HFFc6 (cell line): ENCODE results near the gene N4BP2L2. TPM values are rescaled to one million over a fixed set of nuclear protein-coding genes. Genes with fewer than 3 reads are reported as not detected.
A peak's percentile ranks its signal among the peaks of the same experiment; 100 is the strongest.

Experiments used
- DNase-seq: peaks from one replicate; pipeline ENCODE4 v3.0.0-alpha.2; 2018
- H3K27ac Mint-ChIP-seq: 2 replicates; pipeline ENCODE4 v1.8.0; 2020; ENCODE audit warnings: mild to moderate bottlenecking, mixed read lengths
- H3K27me3 Mint-ChIP-seq: 2 replicates; pipeline ENCODE4 v1.8.0; 2021; ENCODE audit warnings: mild to moderate bottlenecking, moderate library complexity, mixed read lengths; ENCODE audit not compliant: insufficient read depth
- H3K36me3 Mint-ChIP-seq: 2 replicates; pipeline ENCODE4 v1.8.0; 2021; ENCODE audit warnings: low read depth, mixed read lengths
- H3K4me1 Mint-ChIP-seq: 2 replicates; pipeline ENCODE4 v1.8.0; 2020; ENCODE audit warnings: low read depth, mixed read lengths
- H3K4me3 Mint-ChIP-seq: 2 replicates; pipeline ENCODE4 v1.8.0; 2020; ENCODE audit warnings: mild to moderate bottlenecking, moderate library complexity, mixed read lengths
- H3K9me3 Mint-ChIP-seq: 2 replicates; pipeline ENCODE4 v1.8.0; 2020; ENCODE audit warnings: mild to moderate bottlenecking, mixed read lengths
- CTCF ChIP-seq: fragments of 200-600 bp; sonication (generic); IDR thresholded peaks from 2 replicates; pipeline ENCODE4 v1.5.0; 2021; ENCODE audit warnings: antibody characterized with exemption, mild to moderate bottlenecking
- total RNA-seq, 6 experiments: library from RNA; stranded (reverse); fragmentation: NEBNext Ultra II Directional; extraction: Animal tissue kit (Norgen Biotek cat#: 25700); gene quantifications; 2 replicates in 1 of 6; 3 replicates in 5 of 6; pipeline ENCODE4 v1.2.3, GENCODE V29; 2021

Gene N4BP2L2
- total RNA-seq, 6 experiments from 2014 or later: 44.7 to 57.9 (median 50.4) TPM

DNA sequence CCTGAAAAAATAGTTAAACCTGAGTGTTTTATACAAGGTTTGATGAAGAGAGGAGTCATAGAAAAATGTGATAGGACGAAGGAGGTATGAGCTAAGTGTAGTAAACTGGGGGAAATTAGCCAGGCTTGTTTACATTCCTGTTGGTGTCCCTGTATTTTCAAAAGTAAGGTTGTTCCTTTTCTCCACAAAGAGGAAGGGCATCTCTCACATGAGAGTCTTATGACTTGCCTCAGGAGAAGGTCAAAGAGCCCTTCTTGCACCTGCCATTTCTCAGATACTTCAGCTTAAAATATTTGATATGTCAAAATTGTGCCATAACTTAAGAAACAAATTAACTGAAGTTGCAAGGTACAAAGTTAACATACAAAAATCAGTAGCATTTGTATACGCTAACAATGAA, 3.6 kb upstream of the N4BP2L2 start:
- Mint-ChIP-seq H3K27me3 (peaks cover 3% of the 10 kb centered on the region; the same call in 1 of the 2 replicates), H3K4me1 (peaks cover 10% of the 10 kb centered on the region), H3K4me3 (no peak overlapping the region), H3K36me3 (peaks cover 20% of the 10 kb centered on the region), H3K27ac (no peak overlapping the region), H3K9me3 (peaks cover 10% of the 10 kb centered on the region)
- no peak for TF ChIP-seq CTCF
- no peak for DNase-seq

- H3K4me3 Mint-ChIP-seq: peak overlapping the region; percentile 96
- H3K4me1 Mint-ChIP-seq: peaks cover 43% of the 10 kb centered on the region
- H3K9me3 Mint-ChIP-seq: peaks cover 10% of the 10 kb centered on the region
- H3K27me3 Mint-ChIP-seq: peaks cover 3% of the 10 kb centered on the region; the same call in 1 of the 2 replicates
- peak overlapping the region; percentile 99 for H3K27ac Mint-ChIP-seq
- no peak for TF ChIP-seq CTCF
- peaks cover 48% of the 10 kb centered on the region for H3K36me3 Mint-ChIP-seq
- peak; percentile 34 for DNase-seq
These were observed 413 bp downstream of the N4BP2L2 start for GRCh38 chr13:32538143-32538620.

DNA sequence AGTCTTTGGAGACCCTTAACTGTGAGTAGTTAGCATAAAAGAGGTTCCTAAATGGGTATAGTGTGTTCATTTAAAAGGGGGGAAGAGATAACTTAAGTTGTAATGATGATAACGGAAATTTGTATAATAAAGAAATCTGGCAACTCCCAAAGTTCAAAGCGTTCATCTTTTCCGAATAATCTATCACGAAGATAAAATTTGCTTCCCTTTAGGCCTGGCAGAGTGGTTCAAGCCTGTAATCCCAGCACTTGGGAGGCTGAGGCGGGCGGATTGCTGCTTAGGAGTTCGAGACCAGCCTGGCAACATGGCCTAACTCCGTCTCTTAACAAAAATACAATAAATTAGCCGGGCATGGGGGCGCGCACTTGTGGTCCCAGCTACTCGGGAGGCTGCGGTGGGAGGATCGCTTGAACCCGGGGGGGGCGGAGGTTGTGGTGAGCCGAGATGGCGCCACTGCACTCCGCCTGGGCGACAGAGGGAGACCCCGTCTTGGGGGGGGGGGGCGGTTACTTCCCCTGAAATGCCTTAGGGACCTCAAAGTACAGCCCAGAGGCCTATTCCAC, 934 bp downstream of the N4BP2L2 start:
- Mint-ChIP-seq H3K27me3 (peaks cover 3% of the 10 kb centered on the region; the same call in 1 of the 2 replicates), H3K4me1 (peaks cover 43% of the 10 kb centered on the region), H3K9me3 (peaks cover 10% of the 10 kb centered on the region), H3K36me3 (peaks cover 48% of the 10 kb centered on the region), H3K27ac (peak overlapping the region; percentile 99), H3K4me3 (peak overlapping the region; percentile 96)
- no peak for TF ChIP-seq CTCF
- DNase-seq: no peak

GRCh38 chr13:32535748-32536147, 2.8 kb downstream of the N4BP2L2 start:
- no peak for DNase-seq
- peaks cover 48% of the 10 kb centered on the region for H3K36me3 Mint-ChIP-seq

DNA sequence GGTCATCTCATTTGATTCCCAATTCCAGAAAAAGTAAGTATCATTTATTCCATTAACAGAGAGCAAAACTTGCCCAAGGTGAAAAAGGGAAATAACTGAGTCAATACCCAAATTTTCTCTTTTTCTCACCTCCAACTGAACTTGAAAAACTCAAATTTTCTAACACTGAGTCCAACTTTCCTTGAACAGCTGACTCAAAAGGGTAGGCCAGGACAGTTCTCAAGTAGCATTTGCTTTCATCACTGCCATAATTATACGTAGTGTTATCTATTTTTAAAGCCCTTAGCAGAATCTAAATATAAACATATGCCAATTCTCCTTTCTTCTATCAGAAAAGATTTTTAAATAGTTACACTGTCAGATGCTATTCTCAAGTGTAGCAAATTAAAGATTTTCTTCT, 3.5 kb downstream of the N4BP2L2 start:
- Mint-ChIP-seq H3K9me3 (peaks cover 10% of the 10 kb centered on the region), H3K4me3 (peak overlapping the region; percentile 28; the same call in 1 of the 2 replicates), H3K27me3 (no peaks in the 10 kb centered on the region; the same call in 1 of the 2 replicates), H3K4me1 (peaks cover 62% of the 10 kb centered on the region), H3K36me3 (peaks cover 48% of the 10 kb centered on the region), H3K27ac (no peak overlapping the region)
- no peak; the same call in 1 of the 2 replicates for TF ChIP-seq CTCF
- DNase-seq: no peak

More at GRCh38 chr13:32535748-32536147, 2.8 kb downstream of the N4BP2L2 start:
- TF ChIP-seq CTCF: no peak
- H3K4me1 Mint-ChIP-seq: peaks cover 60% of the 10 kb centered on the region
- H3K4me3 Mint-ChIP-seq: no peak overlapping the region
- no peak overlapping the region for H3K27ac Mint-ChIP-seq
- peaks cover 10% of the 10 kb centered on the region for H3K9me3 Mint-ChIP-seq
- H3K27me3 Mint-ChIP-seq: no peaks in the 10 kb centered on the region; the same call in 1 of the 2 replicates
